Measurements from ENCODE around the gene GATA5.

Gene GATA5

GRCh38 chr20:62451156-62451767 lies 24.5 kb downstream of the GATA5 start:
- DNase-seq, result no peak

- DNase-seq, result no peak
Measured at GRCh38 chr20:62449951-62450691, 25.7 kb downstream of the GATA5 start.

- no peak for DNase-seq
Measured at GRCh38 chr20:62448788-62449187, 27.0 kb downstream of the GATA5 start.

GRCh38 chr20:62448038-62448437 lies 27.8 kb downstream of the GATA5 start:
- no peak for DNase-seq

GRCh38 chr20:62446888-62447869 lies 28.6 kb downstream of the GATA5 start:
- no peak for DNase-seq

GRCh38 chr20:62446481-62446880 lies 29.3 kb downstream of the GATA5 start:
- DNase-seq, result no peak

- no peak for DNase-seq
Measured at GRCh38 chr20:62445553-62446340, 30.0 kb downstream of the GATA5 start.

- DNase-seq, result no peak
Measured at GRCh38 chr20:62444286-62444685, 31.5 kb downstream of the GATA5 start.

GRCh38 chr20:62441987-62442539 lies 33.7 kb downstream of the GATA5 start:
- DNase-seq, result no peak

- DNase-seq, result no peak
Measured at GRCh38 chr20:62439218-62439617, 36.6 kb downstream of the GATA5 start.

GRCh38 chr20:62437927-62438326 lies 37.9 kb downstream of the GATA5 start:
- no peak for DNase-seq

GRCh38 chr20:62437496-62437895 lies 38.3 kb downstream of the GATA5 start:
- no peak for DNase-seq

- no peak for DNase-seq
Measured at GRCh38 chr20:62436692-62437091, 39.1 kb downstream of the GATA5 start.

GRCh38 chr20:62433658-62434497 lies 41.9 kb downstream of the GATA5 start:
- DNase-seq, result no peak

GRCh38 chr20:62430866-62431447 lies 44.8 kb downstream of the GATA5 start:
- DNase-seq, result no peak

- no peak for DNase-seq
Measured at GRCh38 chr20:62430311-62430853, 45.4 kb downstream of the GATA5 start.

- DNase-seq, result no peak
Measured at GRCh38 chr20:62429455-62430310, 46.1 kb downstream of the GATA5 start.

GRCh38 chr20:62428396-62429295 lies 47.1 kb downstream of the GATA5 start:
- no peak for DNase-seq

GRCh38 chr20:62428002-62428372 lies 47.8 kb downstream of the GATA5 start:
- DNase-seq, result no peak

All from activated gamma-delta T cell treated with Interleukin-2 at 50 U/mL for 16 hours (primary cell).